Right atrium auricular region (tissue), 2 donors: Measurements from ENCODE around the gene AHNAK. TPM values are rescaled to one million over a fixed set of nuclear protein-coding genes. Genes with fewer than 3 reads are reported as not detected.

Source experiments
- DNase-seq: peaks from one replicate; pipeline ENCODE4 v3.0.0-alpha.2; 2019; ENCODE audit warnings: low spot score
- H3K27ac ChIP-seq, 2 donors: fragments of 200-600 bp; sonication (generic); 1 replicate in 1 of 2; 2 replicates in 1 of 2; pipeline ENCODE4 v1.5.1; 2016 to 2019
- H3K27me3 ChIP-seq, 2 donors: fragments of 200-600 bp; sonication (generic); one replicate each; pipeline versions ENCODE4 v1.5.1 to v1.6.0; 2017 to 2019
- H3K36me3 ChIP-seq: fragments of 200-600 bp; sonication (generic); one replicate; pipeline ENCODE4 v1.5.1; 2016
- H3K4me1 ChIP-seq, 2 donors: fragments of 200-600 bp; sonication (generic); one replicate each; pipeline versions ENCODE4 v1.5.1 to v1.6.0; 2017 to 2019
- H3K4me3 ChIP-seq, 2 donors: fragments of 200-600 bp; sonication (generic); 1 replicate in 1 of 2; 2 replicates in 1 of 2; pipeline ENCODE4 v1.5.1; 2017 to 2019; ENCODE audit warnings: mild to moderate bottlenecking in 1 of 2, moderate library complexity in 1 of 2
- H3K9me3 ChIP-seq, 2 donors: fragments of 200-600 bp; sonication (generic); one replicate each; pipeline ENCODE4 v1.5.1; 2019
- total RNA-seq, 2 donors: library from RNA; depleted of rRNA; stranded (reverse); fragments of >200 nt; gene quantifications; one replicate each; pipeline ENCODE4 v1.1.0, GENCODE V29; 2016
- TF ChIP-seq, protein P1 (sequence below), 2 donors: fragments of 200-600 bp; sonication (generic); IDR thresholded peaks; one replicate each; pipeline ENCODE4 v1.5.1; 2019; ENCODE audit warnings: antibody characterized with exemption in 2 of 2

AHNAK gene
- total RNA-seq, 2 donors from 2014 or later = 270 to 441 TPM

DNA sequence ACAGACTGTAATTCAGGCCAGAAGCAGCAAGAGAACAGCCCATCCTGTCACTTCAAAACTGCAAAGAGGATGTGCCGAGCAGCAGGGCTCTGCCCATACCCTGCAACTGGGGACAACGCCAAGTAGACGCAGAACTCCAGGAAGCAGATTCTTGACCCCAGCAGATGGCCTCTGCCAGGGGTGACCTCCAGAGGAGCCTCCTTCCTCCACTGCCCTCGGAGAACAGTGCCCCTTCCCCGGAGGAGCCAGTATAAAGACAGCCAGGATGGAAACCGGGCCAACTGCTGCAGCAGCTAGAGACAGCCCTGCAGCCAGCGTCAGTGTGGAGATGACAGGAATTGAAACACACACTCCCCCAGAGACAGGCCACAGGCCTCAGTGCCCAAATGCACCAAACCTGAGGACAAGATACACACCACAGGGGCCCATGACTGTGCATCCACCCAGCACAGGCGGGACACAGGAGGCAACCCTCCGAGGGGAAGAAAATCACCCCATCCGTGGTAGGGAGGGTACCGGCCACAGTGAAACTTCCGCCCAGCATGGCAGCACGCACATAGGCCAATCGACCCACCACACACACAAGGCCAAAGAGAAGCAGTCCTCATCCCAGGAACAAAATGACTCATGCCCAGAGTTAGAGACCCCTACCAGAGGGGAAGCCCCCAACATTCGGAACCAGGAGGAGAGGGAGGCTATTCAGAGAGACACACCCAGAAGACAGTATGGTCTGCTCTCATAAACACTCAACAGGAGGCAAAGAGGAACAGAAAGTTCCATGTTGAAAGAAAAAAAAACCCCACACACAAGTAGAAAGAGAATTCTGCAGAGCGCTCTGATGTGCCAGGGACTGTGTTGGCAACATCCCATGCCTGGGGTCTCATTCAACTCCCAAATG lies 5.6 kb downstream of the AHNAK start:
- Histone ChIP-seq H3K9me3 (no peaks in the 10 kb centered on the region), H3K4me1 (peaks cover 2 to 89% of the 10 kb centered on the region in 2 donors), H3K36me3 (peaks cover 6% of the 10 kb centered on the region), H3K4me3 (peak overlapping the region; percentile 13 to 18), H3K27ac (peak overlapping the region; percentile 39 to 97), H3K27me3 (no peaks in the 10 kb centered on the region)
- TF ChIP-seq, protein P1, sequence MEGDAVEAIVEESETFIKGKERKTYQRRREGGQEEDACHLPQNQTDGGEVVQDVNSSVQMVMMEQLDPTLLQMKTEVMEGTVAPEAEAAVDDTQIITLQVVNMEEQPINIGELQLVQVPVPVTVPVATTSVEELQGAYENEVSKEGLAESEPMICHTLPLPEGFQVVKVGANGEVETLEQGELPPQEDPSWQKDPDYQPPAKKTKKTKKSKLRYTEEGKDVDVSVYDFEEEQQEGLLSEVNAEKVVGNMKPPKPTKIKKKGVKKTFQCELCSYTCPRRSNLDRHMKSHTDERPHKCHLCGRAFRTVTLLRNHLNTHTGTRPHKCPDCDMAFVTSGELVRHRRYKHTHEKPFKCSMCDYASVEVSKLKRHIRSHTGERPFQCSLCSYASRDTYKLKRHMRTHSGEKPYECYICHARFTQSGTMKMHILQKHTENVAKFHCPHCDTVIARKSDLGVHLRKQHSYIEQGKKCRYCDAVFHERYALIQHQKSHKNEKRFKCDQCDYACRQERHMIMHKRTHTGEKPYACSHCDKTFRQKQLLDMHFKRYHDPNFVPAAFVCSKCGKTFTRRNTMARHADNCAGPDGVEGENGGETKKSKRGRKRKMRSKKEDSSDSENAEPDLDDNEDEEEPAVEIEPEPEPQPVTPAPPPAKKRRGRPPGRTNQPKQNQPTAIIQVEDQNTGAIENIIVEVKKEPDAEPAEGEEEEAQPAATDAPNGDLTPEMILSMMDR (IDR thresholded peaks at IDR 0.05) = no peak
- DNase-seq = no peak

DNA sequence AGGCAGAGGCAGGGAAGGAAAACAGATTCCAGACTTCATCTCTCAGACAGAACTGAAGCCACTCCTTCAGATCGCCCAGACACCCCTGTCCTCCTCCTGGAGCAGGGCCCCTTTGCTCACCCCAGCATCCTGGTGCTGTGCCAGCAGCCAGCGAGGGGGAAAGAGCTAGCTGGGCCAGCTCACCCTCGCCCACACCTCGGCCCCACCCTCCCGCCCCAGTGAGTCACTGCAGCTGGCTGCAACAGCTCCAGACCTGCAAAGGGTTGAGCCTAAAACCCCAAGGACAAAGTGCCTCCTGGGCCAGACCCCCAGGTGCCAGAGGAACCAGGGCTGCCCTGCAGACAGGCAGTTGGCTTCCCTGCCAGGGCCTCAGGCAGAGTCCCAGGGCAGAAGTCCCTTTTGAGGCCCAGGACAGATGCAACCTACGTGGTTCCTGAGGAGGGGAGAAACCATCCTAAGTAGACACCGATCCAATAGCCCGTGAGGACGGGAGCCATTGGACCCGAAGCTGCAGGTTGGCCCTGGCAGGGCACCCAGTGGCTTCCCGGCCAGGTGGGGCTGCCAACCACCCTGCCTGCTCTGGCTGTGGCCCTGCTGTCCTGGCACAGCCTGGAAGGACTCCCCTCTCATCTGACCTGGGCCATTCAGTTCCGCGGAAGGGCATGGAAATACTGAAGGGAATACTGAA lies 7.2 kb downstream of the AHNAK start:
- no peak for DNase-seq
- Histone ChIP-seq H3K27ac (peak overlapping the region; percentile 39 to 97), H3K4me1 (peaks cover 2 to 87% of the 10 kb centered on the region in 2 donors), H3K4me3 (peak overlapping the region in 1 of 2 donors; percentile 18), H3K9me3 (no peaks in the 10 kb centered on the region), H3K36me3 (peaks cover 23% of the 10 kb centered on the region), H3K27me3 (no peaks in the 10 kb centered on the region)
- TF ChIP-seq, protein P1 (IDR thresholded peaks at IDR 0.05) = no peak

DNA sequence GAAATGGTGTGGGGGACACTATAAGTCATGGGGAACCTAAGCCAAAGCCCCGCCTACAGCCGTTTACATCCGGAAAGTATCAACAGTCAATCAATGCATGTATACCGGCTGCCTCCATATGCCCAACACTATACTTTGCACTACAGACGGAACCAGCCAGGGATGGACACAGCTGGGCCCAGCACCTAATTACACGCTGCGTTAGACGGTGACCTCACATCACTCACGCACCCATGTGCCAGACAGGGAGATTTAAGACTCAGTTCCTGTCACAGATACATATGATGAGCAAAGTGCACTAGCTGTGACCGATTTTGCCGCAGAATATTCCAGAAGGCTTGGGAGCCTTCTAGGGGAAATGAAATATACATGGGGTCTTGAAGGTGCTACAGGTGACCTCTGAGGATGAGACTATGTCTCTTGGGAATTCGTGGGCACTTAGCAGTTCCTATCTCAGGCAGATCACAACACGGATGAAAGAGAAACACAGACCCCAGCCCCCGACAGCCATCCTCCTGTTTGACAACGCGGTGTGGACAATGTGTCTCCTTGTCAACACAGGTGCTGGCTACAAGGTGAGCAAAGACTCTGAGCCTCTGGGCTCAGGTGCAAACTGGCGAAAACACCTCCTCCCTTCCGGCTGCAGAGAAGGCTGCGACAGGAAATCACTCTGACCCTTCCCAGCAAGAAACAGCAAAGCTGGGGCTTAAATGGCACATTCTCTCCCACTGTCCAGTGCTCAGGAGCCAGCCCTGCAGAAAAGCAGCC lies 8.0 kb downstream of the AHNAK start:
- TF ChIP-seq, protein P1 (IDR thresholded peaks at IDR 0.05) = no peak
- H3K4me1 ChIP-seq = peaks cover 2 to 80% of the 10 kb centered on the region in 2 donors
- H3K27ac ChIP-seq = peak overlapping the region; percentile 39 to 97
- H3K9me3 ChIP-seq = no peaks in the 10 kb centered on the region
- H3K27me3 ChIP-seq = no peaks in the 10 kb centered on the region
- no peak for DNase-seq
- peaks cover 30% of the 10 kb centered on the region for H3K36me3 ChIP-seq
- H3K4me3 ChIP-seq = peak overlapping the region in 1 of 2 donors; percentile 18

DNA sequence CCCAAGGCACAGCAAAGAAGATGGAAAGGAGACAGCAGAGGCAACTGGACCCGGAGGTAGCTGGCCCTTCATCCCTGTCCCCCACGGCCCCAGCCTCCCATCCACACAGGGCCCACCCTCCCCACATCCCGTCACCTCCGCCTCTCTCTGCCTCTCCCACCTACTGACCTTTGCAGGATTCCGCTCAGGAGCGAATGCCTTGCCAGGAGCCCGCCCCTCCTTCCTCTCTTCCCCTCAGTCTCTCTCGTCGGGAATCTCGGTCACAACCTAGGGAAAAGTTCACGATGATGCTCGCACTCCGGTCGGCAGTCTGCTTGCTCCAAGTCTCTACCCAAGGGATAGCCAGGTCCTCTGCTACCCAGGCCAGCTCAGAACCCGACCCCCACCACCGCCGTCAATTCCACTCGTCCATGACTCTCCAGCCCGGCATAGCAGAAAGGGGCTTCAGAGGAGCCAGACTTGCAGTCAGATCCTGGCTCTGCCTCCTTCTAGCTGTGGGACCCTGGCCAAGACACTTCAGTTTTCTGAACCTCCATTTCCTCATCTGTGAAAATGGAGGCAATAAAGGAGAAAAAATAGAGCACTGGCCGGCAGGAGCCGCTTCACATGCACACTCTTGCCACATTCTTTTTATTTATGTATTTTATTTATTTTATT lies 10.2 kb downstream of the AHNAK start:
- Histone ChIP-seq H3K36me3 (peaks cover 52% of the 10 kb centered on the region), H3K9me3 (no peaks in the 10 kb centered on the region), H3K27me3 (no peaks in the 10 kb centered on the region), H3K4me3 (no peak overlapping the region), H3K4me1 (peaks cover 2 to 58% of the 10 kb centered on the region in 2 donors), H3K27ac (no peak overlapping the region)
- TF ChIP-seq, protein P1 (IDR thresholded peaks at IDR 0.05) = no peak
- DNase-seq = no peak

DNA sequence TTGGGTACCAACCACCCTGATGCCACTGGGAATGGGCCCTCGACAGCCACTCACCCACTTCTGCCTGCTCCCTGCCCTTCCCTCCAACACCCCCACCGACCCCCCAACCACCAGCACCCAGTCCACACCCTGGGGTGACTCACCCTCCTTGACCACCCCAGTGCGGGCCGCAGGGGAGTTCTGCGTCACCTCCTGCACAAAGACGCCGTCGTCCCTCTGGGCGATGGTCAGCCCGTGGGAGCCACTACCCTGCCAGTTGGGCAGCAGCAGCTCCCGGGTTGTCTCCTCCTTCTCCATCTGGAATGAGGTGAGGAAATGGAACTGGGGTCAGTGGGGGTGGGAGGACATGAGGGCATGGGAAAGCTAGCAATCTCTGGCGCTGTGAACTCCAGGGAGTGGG lies 10.8 kb downstream of the AHNAK start:
- Histone ChIP-seq H3K27me3 (no peaks in the 10 kb centered on the region), H3K36me3 (peaks cover 58% of the 10 kb centered on the region), H3K9me3 (no peaks in the 10 kb centered on the region), H3K27ac (no peak overlapping the region), H3K4me3 (no peak overlapping the region), H3K4me1 (peaks cover 2 to 52% of the 10 kb centered on the region in 2 donors)
- TF ChIP-seq, protein P1 (IDR thresholded peaks at IDR 0.05) = no peak
- DNase-seq = no peak
